GM19467 (cell line): ENCODE data around the gene CFAP58.
"Not testable (repeated sequence)": the region's sequence is repeated elsewhere in the genome, so short reads cannot be mapped to it uniquely, and the experiment has no call there.

Experiments used
- ATAC-seq: cut with Tn5 transposase; IDR thresholded peaks from one replicate; pipeline ENCODE4 v1.9.1; 2021; ENCODE audit warnings: mild to moderate bottlenecking, moderate library complexity; ENCODE audit not compliant: unreplicated experiment

The CFAP58 gene

DNA sequence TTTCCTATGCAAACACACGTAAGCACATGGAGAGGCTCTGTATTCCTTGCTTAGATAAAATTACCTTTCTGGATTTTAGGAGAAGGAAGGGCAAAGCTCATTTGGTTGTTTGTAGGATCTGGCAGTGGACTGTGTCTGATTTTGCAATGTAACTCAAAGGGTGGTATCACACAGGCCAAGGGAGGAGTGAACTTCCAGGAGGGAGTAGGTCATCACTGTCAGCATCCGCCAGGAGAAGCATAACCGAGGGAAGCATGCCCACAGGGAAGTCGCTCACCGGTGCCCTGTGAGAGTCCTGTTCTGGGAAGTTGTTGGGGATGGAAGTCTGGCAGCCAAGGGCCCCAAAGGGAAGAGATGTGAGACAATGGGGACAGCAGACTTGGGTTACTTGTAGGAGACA, 74.4 kb downstream of the CFAP58 start:
- no peak for ATAC-seq

DNA sequence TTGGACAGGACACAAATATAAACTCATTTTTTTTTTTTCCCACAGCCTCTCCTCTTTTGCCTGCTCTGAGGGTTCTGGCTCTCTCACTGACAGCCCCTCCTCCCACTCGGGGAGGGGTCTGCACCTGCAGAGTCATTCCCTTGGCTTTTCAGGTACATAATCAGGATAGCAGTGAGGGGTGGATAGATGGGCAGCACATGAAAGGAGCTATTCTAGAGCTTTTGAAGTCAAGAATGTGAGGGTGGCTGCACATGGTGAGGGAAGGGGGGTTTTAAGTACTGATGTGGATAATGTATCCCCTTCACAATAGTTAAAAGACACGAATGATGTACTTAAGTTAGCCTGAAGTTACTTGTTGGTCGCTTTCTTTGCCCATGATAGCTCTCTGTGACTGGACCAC, 76.2 kb downstream of the CFAP58 start:
- ATAC-seq, result no peak

DNA sequence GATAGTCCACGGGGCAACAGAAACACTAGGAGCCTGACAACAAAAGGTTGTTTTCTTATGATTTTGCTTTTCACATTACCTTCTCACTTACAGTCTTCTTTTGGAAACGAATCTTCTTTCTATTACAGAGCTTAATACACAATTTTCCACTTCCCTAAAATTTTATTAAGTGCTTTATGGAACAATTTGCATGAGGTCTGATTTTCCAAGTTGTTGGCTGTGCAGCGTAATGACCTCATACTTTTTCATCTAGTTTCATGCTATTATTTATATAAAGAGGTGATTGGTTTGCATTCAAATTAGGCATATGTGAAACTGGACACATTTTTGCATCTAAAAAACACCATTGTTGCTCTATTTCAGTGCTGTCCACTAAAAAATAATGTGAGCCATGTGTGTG, 76.7 kb downstream of the CFAP58 start:
- ATAC-seq, result no peak

DNA sequence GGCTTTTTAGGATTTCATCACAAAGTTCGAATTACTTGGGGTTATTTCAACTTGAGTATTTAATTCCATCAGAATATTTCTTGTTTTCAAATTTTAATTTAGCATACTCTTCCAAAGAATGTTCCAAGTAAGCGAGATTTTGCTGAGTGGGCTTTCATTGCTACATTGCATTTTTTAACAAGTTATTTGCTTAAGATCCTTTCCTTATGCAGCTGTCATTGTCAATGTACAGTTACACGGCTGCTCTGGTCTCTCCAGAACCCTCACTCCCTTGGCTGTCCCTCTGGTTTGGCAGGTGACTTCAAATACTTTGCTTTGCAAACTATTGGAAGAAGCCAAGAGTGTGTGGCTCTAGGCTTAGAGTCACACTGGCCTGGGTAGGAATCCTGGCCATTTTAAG, 80.0 kb downstream of the CFAP58 start:
- no peak for ATAC-seq

DNA sequence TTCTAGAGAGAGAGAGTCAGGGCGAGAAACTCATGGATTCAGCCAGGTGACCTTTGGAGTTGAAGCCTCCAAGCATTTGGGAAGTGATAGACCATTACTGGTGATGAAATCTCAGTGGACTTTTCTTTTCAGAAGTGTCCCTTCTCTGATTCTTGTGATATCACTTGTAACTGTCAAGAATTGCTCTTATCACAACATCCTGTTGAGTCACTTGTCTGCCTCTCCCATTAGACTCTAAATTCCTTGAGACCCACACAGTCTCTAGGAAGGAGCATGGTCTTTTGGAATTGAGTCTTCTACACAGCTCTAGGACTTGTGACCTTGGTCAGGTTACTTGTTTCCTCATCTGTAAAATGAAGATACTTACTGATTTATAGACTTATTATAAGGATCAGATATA, 81.0 kb downstream of the CFAP58 start:
- no peak for ATAC-seq

DNA sequence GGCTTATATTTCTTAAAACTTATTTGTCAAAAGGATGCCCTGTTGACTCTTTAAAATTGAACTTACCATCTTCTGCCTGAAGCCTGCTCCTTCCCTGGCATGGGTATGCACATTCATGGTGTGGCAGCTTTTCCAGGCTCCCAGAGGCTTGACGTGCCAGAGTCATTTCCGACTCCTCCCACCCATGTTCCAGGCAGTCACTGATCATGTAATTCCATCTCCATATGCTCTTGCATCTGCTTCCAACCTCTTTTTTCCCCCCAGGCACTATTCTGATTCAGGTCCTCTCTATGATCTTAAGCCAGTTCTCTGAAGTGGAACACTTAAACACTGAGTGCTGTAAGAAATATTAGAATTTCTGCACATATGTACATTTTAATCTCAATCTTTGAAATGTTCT, 82.2 kb downstream of the CFAP58 start:
- ATAC-seq, result no peak

DNA sequence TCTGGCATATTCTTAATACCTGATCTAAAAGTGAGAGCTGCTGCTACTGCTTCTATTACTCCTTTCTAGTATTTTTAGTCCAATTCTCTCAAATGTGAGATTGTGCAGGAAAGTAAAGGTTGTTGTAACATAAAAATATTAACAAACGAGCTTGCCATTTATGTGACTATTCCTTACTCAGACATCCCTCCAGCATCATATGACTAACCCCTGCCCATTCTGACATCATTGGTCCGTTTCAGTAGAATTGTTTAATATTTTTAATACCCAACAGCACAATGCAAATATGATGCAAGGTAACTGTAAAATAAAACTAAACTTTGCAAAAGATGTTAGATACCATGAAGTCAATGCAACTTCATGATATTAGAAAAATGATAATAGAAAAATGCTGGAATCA, 83.6 kb downstream of the CFAP58 start:
- no peak for ATAC-seq

DNA sequence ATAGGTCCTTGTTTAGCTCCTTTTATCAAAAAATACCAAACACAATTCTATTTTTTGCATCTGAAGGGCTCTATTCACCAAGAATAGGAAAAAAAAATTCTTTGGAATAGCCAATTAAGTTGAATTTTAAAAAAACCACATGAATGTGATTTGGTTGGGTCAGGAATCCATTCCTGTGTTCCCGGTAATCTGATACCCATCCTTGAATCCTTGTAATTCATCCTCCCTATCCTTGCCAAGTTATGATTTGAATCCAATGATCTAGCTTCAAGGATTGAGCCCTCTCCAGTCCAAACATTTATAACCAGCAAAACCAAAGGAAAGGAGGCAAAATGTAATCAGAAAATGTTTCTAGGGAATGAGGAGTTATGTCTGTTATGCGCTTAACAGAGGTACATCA, 86.6 kb downstream of the CFAP58 start:
- no peak for ATAC-seq

DNA sequence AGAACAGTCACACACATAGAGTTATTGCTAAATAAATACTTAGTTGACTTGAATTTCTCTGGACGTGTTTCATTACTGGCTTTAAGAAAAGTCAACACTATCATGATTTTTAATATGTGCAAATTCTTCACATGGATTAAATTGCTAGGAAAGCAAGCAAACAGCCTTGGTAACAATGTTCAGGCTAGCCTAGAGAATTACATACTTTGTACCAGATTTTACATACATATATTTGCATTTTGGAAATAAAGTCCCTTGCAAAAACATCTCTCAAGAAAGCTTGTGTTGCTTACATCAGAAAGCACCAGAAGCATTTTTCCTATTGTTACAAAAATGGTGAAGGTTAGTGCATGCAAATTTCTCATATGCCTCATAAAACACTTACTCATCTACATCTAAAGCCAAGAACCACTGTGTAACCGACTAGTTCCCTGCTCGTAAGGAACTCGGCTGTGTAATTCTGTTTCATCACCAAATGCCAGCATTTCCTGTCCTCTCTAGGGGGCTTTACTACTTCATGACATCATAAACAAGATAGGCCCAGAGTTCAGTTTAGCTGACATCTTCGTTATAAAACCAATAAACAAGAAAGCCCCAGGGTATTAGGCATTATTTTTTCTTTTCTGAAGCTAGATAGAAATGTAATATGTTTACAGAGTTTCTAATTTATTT, 87.8 kb downstream of the CFAP58 start:
- no peak for ATAC-seq

DNA sequence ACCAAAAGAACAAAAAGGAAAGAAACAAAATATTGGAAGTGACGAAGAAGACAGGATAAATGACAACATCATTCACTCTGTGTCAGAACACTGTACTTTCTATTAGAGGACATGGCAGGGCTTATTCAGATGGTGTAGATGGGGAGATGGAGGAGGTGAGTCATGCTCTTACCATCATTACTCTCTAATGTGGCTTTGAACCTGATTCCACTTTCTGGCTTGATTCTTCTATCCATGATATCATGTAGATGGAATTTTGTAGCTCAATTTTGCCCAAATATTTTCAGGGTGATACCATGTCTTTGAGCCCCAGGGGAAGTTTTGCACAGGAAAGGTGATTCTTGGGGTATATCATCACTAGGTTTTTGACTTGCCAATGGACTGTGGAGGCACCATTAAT, 91.7 kb downstream of the CFAP58 start:
- no peak for ATAC-seq

DNA sequence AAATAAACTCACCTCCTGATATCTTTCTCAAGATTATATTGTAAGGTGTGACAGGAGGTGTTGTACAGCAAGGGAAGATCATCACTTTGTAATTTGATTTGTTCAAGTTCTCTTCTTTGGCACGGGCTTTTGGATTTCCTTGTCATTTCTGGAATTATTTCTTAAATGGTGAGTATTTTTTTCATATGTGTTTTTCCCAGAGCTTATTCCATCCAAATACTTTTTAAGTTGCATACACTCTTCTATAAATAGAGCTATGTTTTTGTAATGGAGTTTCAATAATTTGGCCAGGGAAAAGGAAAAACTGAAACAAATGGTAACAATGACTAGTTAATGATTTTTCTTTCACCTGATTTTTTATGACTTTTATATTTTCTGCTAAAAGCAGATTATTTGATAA, 92.5 kb downstream of the CFAP58 start:
- ATAC-seq, result no peak

DNA sequence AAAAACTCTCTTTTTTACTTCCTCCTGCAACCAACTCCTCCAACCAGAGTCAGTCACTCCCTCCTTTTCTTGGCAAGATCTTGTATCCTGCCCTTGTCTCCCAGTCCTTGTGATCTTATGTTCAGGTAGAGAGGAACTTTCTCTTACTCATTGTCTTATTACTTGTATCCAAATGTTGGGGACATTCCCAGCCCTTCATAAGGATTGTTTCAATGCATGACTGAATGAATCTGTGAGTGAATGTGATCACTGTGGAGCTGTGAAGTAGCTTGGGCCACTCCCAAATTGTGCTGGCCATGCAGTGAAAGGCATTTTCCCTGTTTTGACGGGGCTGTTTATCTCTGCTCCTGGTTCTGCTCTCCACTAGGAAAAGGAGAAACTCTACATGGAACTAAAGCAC, 93.7 kb downstream of the CFAP58 start:
- ATAC-seq, result no peak

DNA sequence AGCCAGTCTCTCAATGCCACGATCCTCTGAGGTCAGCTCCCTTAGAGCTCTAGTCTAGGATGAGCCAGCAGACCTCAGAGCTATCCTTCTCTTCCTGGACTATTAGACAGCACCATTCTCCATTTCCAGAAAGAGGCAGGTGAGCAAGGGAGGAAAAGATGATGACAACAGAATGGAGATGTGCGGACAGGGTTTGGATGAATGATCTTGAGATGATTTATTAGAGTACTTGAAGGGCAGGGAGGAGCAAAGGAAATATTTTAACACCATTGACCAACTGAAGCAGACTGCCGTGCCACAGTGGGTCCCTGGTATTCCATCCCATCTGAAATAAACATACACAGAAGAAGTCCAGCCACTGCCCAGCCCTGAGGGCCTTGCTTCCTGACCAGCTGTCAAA, 94.3 kb downstream of the CFAP58 start:
- ATAC-seq, result no peak

DNA sequence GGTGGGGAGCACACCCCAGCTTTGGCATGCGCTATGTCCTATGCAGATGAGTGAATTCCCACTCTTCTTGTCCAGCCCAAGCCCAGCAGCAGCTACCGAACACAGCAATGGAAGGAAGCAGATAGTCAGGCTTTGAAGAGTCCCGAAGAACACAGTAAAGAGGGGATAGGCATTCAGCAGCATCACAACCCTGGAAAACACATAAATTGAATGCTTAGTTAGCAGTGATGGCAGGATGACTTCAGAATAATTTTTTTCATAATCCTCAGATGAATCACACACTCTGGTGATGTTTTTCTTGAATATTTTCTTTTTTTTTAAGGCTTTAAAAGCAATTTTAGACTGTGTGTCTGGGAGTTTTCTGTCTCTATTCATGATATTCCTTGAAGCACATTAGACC, 95.8 kb downstream of the CFAP58 start:
- ATAC-seq, result no peak

DNA sequence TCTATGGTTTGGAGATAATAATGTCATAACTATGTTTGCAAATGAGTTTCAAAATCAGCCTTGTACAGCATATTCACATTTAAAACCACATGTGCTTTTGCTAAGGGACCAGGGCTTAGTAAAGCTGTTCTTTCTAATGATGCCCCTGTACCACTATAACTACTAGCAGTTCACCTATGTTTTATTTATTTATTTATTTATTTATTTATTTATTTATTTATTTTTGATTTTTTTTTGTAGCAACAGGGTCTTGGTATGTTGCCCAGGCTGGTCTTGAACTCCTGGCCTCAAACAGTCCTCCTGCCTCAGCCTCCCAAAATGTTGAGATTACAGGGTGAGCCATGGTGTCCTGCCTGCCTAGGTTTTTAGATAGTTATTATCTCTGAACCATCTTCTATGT, 96.9 kb downstream of the CFAP58 start:
- ATAC-seq, result no peak

DNA sequence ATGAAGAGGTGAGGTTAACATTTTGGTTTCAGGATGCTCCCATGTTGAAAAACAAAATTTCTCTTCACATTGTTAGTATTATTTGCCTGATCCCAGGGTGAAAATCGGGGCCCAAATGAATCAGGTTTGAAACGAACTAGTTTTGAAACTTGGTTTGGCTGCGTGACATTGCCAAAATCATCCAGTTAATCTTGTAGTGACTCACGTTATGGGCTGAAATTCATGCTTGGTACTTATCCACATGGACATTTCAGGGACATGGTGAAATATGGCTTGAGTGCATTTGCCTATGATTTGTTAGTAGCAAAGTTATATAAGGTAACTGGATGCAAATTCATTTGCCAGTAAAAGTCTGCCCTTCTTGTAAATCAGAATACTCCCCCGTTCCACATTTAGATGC, 97.3 kb downstream of the CFAP58 start:
- ATAC-seq, result no peak

DNA sequence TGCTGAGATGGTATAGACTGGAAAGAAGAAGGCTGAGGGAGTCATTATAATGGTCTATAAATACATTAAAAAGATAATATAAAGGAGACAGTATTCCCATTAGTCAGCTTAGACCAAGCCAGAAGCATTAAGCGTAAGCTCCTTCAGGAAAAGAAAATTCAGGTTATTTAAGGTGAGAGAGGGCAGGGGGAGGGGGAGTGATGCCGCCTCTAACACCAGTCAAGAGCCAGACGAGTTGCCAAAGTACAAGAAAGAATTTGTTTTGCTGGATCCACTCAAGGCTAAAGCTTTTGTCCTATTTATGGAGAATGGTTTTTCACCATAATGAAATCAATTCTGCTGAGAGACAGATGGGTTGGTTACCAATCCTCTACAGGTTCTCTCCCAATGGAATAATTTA, 99.3 kb downstream of the CFAP58 start:
- no peak for ATAC-seq

DNA sequence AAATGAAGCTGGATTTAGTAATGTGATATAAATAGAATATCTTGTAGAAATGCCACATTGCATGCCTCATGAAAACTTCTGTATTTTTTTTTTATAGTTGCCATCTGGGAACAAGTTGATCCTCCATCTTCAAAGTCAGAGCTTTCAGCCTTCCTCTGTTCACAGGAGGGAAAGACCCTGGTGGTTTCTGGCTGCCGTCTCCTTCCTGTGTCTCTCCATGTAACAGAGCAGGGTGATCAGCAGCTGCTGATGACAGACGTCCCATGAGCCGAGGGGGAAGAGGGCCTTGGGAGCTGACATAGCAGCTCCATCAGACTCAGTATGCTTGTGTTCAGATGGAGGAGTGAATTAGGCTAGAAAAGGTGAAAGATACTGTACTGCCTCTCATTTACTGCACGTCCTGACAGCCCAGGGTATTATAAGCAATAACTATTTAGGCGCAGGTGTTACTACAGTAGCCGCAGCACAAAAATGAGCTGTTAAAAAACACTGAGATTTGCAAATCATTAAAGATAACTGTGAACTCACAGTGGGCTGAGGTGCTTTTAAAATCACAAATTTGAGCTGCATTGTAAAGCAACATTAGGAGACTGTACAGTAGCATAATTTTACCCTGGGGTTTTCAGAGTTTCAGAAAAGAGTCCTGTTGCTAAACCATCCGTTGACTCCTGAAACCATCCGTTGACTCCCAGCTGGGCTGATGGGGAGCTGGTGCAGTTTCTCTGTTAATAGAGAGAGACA, 103.3 kb downstream of the CFAP58 start:
- no peak for ATAC-seq

DNA sequence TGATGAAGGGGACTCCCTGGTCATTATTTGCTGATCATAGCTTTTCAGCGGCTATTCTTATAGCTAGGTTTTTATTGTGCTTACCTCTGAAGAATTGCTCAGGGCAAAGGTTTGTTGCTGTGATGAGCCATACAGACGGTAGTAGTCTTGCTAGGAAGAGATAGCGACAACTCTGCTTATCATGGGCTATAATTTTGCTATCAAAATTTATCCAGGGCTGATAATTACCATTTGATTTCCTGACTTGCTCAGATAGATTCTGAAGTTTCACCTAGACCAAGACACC, 103.9 kb downstream of the CFAP58 start:
- ATAC-seq, result no peak

DNA sequence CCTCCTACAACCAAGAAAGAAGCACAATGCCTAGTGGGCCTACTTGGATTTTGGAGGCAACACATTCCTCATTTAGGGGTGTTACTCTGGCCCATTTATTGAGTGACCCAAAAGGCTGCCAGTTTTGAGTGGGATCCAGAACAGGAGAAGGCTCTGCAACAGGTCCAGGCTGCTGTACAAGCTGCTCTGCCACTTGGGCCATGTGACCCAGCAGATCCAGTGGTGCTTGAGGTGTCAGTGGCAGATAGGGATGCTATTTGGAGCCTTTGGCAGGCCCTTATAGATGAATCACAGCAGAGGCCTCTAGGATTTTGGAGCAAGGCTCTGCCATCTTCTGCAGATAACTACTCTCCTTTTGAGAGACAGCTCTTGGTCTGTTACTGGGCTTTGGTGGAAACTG, 111.9 kb downstream of the CFAP58 start:
- not testable (repeated sequence) for ATAC-seq

DNA sequence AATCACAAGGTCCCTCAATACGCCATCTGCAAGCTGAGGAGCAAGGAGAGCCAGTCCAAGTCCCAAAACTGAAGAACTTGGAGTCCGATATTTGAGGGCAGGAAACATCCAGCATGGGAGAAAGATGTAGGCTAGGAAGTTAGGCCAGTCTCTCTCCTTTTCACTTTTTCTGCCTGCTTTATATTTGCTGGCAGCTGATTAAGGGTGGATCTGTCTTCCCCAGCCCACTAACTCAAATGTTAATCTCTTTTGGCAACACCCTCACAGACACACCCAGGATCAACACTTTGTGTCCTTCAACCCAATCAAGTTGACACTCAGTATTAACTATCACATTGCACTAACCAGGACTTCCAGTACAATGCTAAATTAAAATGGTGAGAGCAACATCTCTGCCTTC, 115.2 kb downstream of the CFAP58 start:
- ATAC-seq, result not testable (repeated sequence)

DNA sequence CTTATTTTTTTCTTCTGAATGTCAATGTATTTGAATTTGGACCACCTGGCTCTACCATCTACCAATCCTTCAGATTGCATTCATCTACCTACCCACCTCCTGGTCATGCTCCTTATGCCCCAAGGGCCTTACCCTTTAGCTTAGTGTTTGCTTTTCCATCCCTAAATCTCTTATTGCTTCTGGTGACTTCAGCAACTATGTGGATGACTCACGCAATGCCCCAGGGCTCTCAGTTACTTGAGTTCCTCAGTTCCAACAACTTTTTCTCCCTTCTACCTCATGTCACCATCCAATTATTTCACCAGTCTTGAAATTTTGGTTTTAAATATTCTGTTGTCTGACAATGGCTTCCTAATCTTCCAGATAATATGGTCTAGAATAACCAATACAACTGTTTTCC, 118.9 kb downstream of the CFAP58 start:
- ATAC-seq, result no peak
